GM12872 (cell line): Measurements from ENCODE around the gene P3H1.

Source experiments
- TF ChIP-seq, protein P1 (sequence below): IDR thresholded peaks from 3 replicates; pipeline ENCODE4 v1.5.1; 2011; ENCODE audit warnings: low read depth, mild to moderate bottlenecking, low read length, moderate library complexity; ENCODE audit not compliant: insufficient read depth

The P3H1 gene

GRCh38 chr1:42720868-42721267, 46.0 kb downstream of the P3H1 start:
- TF ChIP-seq, protein P1, sequence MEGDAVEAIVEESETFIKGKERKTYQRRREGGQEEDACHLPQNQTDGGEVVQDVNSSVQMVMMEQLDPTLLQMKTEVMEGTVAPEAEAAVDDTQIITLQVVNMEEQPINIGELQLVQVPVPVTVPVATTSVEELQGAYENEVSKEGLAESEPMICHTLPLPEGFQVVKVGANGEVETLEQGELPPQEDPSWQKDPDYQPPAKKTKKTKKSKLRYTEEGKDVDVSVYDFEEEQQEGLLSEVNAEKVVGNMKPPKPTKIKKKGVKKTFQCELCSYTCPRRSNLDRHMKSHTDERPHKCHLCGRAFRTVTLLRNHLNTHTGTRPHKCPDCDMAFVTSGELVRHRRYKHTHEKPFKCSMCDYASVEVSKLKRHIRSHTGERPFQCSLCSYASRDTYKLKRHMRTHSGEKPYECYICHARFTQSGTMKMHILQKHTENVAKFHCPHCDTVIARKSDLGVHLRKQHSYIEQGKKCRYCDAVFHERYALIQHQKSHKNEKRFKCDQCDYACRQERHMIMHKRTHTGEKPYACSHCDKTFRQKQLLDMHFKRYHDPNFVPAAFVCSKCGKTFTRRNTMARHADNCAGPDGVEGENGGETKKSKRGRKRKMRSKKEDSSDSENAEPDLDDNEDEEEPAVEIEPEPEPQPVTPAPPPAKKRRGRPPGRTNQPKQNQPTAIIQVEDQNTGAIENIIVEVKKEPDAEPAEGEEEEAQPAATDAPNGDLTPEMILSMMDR: no peak

DNA sequence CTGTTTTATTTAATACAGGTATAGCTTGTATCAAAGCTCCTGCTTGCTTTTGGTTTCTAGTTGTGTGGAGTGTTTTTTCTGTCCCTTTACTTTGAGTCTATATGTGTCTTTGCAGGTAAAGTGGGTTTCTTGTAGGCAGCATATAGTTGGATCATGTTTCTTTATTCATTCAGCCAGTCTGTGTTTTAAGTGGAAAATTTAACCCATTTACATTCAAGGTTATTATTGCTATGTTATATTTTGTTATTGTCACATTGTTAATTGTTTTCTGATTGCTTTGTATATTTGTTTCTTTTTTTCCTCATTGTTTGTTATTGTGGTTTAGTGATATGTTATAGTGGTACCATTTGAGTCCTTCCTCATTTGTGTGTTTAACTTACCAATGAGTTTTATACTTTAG, 53.5 kb downstream of the P3H1 start:
- TF ChIP-seq, protein P1: no peak

DNA sequence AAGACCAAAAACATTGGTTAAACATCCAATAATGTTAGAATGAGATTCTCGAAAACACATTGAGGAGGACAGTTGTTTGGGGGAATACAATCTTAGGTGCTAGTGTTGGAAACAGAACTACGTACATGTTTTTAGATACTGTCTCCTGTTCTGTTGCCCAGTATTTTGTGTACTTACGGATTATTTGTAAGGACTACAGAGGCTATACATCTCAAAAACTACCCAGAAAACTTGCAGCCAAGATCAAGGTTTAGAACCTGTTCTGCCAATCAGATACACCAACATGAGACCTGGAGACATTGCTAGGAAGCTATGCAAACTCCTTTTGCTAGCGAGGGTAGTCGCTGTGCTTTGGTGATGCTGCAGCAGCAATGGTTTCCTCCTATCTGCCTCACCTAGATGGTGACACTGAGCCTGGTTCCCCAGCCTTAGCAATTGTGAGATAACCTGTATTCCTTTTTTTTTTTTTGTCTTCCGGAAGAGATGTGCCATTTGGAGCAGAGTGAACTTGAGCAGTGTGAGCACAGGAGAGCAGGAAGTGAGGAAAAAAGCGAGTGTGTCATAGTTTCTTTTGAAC, 62.9 kb downstream of the P3H1 start:
- TF ChIP-seq, protein P1: no peak

DNA sequence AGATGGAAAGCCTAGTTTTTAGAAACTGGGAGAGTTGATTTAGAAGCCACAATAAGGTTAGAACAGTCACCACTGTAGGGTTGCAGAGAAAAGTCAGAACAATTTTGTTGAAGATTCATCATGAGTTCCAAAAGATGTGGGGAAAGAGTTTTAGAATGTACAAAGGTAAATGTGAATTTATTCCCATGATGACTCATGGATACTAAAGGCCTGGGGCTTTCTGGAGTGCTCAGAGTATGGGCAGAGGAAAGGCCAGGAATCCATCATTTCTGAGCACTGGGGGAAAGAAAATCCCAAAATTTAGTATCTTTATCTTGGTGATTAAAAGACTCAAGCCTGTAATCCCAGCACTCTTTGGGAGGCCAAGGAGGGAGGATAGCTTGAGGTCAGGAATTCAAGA, 66.8 kb downstream of the P3H1 start:
- TF ChIP-seq, protein P1: no peak

DNA sequence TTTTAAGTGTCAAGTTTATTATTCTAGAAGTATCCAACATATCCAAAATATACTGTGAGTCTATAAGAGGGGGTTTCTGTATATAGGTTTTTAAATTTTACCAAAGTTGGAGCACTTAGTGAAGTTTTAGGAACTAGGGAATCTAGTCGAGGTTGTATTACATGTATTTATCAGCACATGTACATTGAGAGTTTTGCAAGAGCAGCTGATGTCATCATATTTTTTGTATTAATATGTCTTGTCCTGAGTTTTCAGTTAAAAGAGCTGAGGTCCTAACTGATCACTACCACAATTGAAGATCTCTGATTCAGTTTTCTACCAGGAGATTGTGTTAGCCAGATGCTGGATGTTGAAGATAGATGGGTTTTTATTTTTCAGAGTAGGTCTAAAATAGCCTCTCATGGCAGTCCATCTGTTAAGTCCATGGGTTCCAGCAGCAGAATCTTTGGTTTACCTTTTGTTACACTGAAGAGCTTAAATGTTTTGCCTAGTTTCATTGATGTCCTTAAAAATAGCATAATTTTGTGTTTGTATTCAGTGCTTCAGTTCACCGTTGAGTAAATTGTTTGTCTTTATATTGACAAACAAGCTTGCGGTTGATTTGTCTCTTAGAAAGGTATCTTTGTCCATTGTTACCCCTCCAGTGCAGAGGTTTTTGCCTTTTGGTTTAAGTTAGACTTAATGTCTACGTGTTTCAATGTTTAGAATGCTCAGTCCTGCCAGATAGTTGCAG, 68.6 kb downstream of the P3H1 start:
- TF ChIP-seq, protein P1: no peak
